B cell (primary cell): ENCODE data around the gene GRM4. TPM values are rescaled to one million over a fixed set of nuclear protein-coding genes. Genes with fewer than 3 reads are reported as not detected.

Experiments used
- ATAC-seq: fragments of 200-7000 bp; cut with Tn5 transposase; one replicate; pipeline ENCODE4 v1.10.0; 2021; ENCODE audit warnings: low read depth, mild to moderate bottlenecking, moderate number of reproducible peaks, moderate library complexity
- CTCF ChIA-PET: fragments of 350-600 bp; sonication (Branson Sonifier 250); formaldehyde crosslinking; loops from one replicate; lab custom pipeline; 2021; ENCODE audit warnings: antibody characterized with exemption, inconsistent platforms; lab: Charles Lee
- POLR2A ChIA-PET: fragments of 350-600 bp; sonication (Branson Sonifier 250); formaldehyde crosslinking; loops from one replicate; lab custom pipeline; 2021; ENCODE audit warnings: antibody characterized with exemption; lab: Charles Lee
- DNase-seq: peaks from one replicate; pipeline ENCODE4 v3.0.0; 2013
- H2AFZ ChIP-seq: 2 replicates; pipeline ENCODE4 v1.6.1; 2012; ENCODE audit warnings: mild to moderate bottlenecking, low read depth, low read length; ENCODE audit not compliant: insufficient read depth, poor library complexity, severe bottlenecking
- H3K27ac ChIP-seq, 2 donors: 1 replicate in 1 of 2; 2 replicates in 1 of 2; pipeline ENCODE4 v1.5.1; 2012 to 2013; ENCODE audit warnings: low read length in 2 of 2, mild to moderate bottlenecking in 2 of 2, moderate library complexity in 1 of 2
- H3K27me3 ChIP-seq, 4 experiments: fragments of 200-600 bp in 1 of 4; sonication (generic) in 1 of 4; replicated peaks in 1 of 4; 1 replicate in 2 of 4; 2 replicates in 2 of 4; pipeline versions ENCODE4 v1.6.1 to v1.7.0; 2013 to 2016; ENCODE audit warnings: low read length in 3 of 4, mild to moderate bottlenecking in 2 of 4, mixed read lengths in 1 of 4, moderate library complexity in 1 of 4; ENCODE audit not compliant: insufficient read depth in 4 of 4, control insufficient read depth in 3 of 4; ENCODE audit errors: control extremely low read depth in 1 of 4
- H3K36me3 ChIP-seq, 2 experiments: replicated peaks in 1 of 2; 1 replicate in 1 of 2; 2 replicates in 1 of 2; pipeline versions ENCODE4 v1.6.1 to v1.7.1; 2013; ENCODE audit warnings: low read length in 1 of 2; ENCODE audit not compliant: insufficient read depth in 2 of 2, control insufficient read depth in 1 of 2; ENCODE audit errors: control extremely low read depth in 1 of 2, extremely low read depth in 1 of 2
- H3K4me1 ChIP-seq, 2 donors: fragments of 200-600 bp in 1 of 2; sonication (generic) in 1 of 2; 1 replicate in 1 of 2; 2 replicates in 1 of 2; pipeline versions ENCODE4 v1.5.1 to v1.6.1; 2013 to 2017; ENCODE audit warnings: low read length in 2 of 2; ENCODE audit not compliant: control insufficient read depth in 2 of 2, insufficient read depth in 2 of 2
- H3K4me2 ChIP-seq: replicated peaks from 2 replicates; pipeline ENCODE3; 2012; ENCODE audit warnings: mild to moderate bottlenecking, low read depth, low read length; ENCODE audit not compliant: poor library complexity, severe bottlenecking
- H3K4me3 ChIP-seq, 5 experiments: fragments of 200-600 bp in 1 of 5; sonication (generic) in 1 of 5; 1 replicate in 3 of 5; 2 replicates in 2 of 5; pipeline versions ENCODE4 v1.5.1 to v1.7.0; 2011 to 2016; ENCODE audit warnings: low read length in 4 of 5, mild to moderate bottlenecking in 4 of 5, low read depth in 2 of 5, control low read depth in 1 of 5, moderate library complexity in 1 of 5; ENCODE audit not compliant: insufficient read depth in 1 of 5; ENCODE audit errors: control extremely low read depth in 1 of 5, extremely low read depth in 1 of 5
- H3K79me2 ChIP-seq: fragments of 200-600 bp; sonication (generic); one replicate; pipeline ENCODE4 v1.6.0; 2016; ENCODE audit warnings: low read length; ENCODE audit not compliant: control insufficient read depth, insufficient read depth
- H3K9ac ChIP-seq: fragments of 200-600 bp; sonication (generic); 2 replicates; pipeline ENCODE4 v1.6.1; 2017; ENCODE audit warnings: mild to moderate bottlenecking, low read length, moderate library complexity
- H3K9me3 ChIP-seq, 3 donors: one replicate each; pipeline versions ENCODE4 v1.6.1 to v1.7.1; 2013; ENCODE audit warnings: low read length in 2 of 3; ENCODE audit not compliant: control insufficient read depth in 2 of 3, insufficient read depth in 1 of 3; ENCODE audit errors: control extremely low read depth in 1 of 3
- H4K20me1 ChIP-seq: 2 replicates; pipeline ENCODE4 v1.6.0; 2012; ENCODE audit warnings: mild to moderate bottlenecking, low read length; ENCODE audit not compliant: insufficient read depth, control insufficient read depth, poor library complexity, severe bottlenecking
- H3K27ac Mint-ChIP-seq: one replicate; pipeline ENCODE4 v1.8.0; 2021; ENCODE audit warnings: mixed read lengths
- H3K27me3 Mint-ChIP-seq: one replicate; pipeline ENCODE4 v1.8.0; 2021; ENCODE audit warnings: mixed read lengths
- H3K4me1 Mint-ChIP-seq: one replicate; pipeline ENCODE4 v1.8.0; 2021; ENCODE audit warnings: mixed read lengths
- H3K4me3 Mint-ChIP-seq: one replicate; pipeline ENCODE4 v1.8.0; 2021; ENCODE audit warnings: mixed read lengths
- H3K9me3 Mint-ChIP-seq: one replicate; pipeline ENCODE4 v1.8.0; 2022; ENCODE audit warnings: mixed read lengths; ENCODE audit not compliant: insufficient read depth
- CTCF ChIP-seq: fragments of 200-600 bp; IDR thresholded peaks from one replicate; pipeline ENCODE4 v1.8.0; 2022; ENCODE audit warnings: antibody characterized with exemption, mild to moderate bottlenecking
- EZH2 ChIP-seq: IDR thresholded peaks from 2 replicates; pipeline ENCODE4 v1.6.1; 2012; ENCODE audit warnings: borderline replicate concordance, low read depth, mild to moderate bottlenecking, moderate library complexity, low read length; ENCODE audit not compliant: insufficient read depth, poor library complexity, severe bottlenecking
- WGBS: methylation state at CpG from one replicate; pipeline ENCODE4 v1.1.5; 2013; ENCODE audit warnings: missing lambda C conversion rate; ENCODE audit not compliant: insufficient coverage; 5-methylcytosine and 5-hydroxymethylcytosine counted together
- intact Hi-C: fragments of 100-400 bp; cut with micrococcal nuclease; formaldehyde crosslinking; loops from one replicate; pipeline ENCODE4 v1.10.0; 2022
- polyA plus RNA-seq: library from polyadenylated mRNA; depleted of rRNA; stranded (reverse); fragments of >200 nt; gene quantifications from 2 replicates; pipeline ENCODE4 v1.2.3, GENCODE V29; 2012
- total RNA-seq, 2 donors: library from RNA; stranded (reverse); fragments of 120-200 nt in 1 of 2; gene quantifications; 1 replicate in 1 of 2; 2 replicates in 1 of 2; pipeline versions ENCODE4 v1.2.3 to v1.2.4, GENCODE V29; 2013 to 2022

Gene GRM4
- total and polyA plus RNA-seq, 2 donors (not counting 1 experiment from before 2014, with no cell fraction given): 0.04 TPM; not detected in 1

- WGBS: 100% methylated on average over 3 of the region's 4 CpGs
- ATAC-seq: no peak
- no peaks in the 10 kb centered on the region for H4K20me1 ChIP-seq
- no peaks in the 10 kb centered on the region for H3K27me3 ChIP-seq
- ChIA-PET CTCF (interaction anchor here (1.6 kb wide), 1 partner anchor 26 kb away, joined by 3 read pairs; no protein-coding TSS in a partner anchor), POLR2A (interaction anchor here (0.6 kb wide), 1 partner anchor 452 kb away, joined by 3 read pairs; no protein-coding TSS in a partner anchor)
- no peaks in the 10 kb centered on the region for H3K36me3 ChIP-seq
- no peak overlapping the region for H3K4me3 ChIP-seq
- H3K9me3 ChIP-seq: peaks cover 0 to 4% (median 0%) of the 10 kb centered on the region in 3 donors
- TF ChIP-seq CTCF: no peak
- TF ChIP-seq EZH2: no peak
- Mint-ChIP-seq H3K4me1 (no peaks in the 10 kb centered on the region), H3K27me3 (no peaks in the 10 kb centered on the region), H3K4me3 (no peak overlapping the region), H3K9me3 (no peaks in the 10 kb centered on the region), H3K27ac (no peak overlapping the region)
- H3K4me2 ChIP-seq: no peak overlapping the region
- DNase-seq: no peak
- H3K9ac ChIP-seq: no peak overlapping the region
- no peaks in the 10 kb centered on the region for H3K4me1 ChIP-seq
- intact Hi-C loops: no loop called here
- H2AFZ ChIP-seq: no peak overlapping the region
- H3K27ac ChIP-seq: no peak overlapping the region
- H3K79me2 ChIP-seq: no peaks in the 10 kb centered on the region
Observed at GRCh38 chr6:34170346-34170745, 24.5 kb upstream of the GRM4 start.

GRCh38 chr6:34169897-34170296 lies 24.0 kb upstream of the GRM4 start:
- no peak for DNase-seq
- no CpG with 5 or more reads among the region's 1 CpG for WGBS
- Histone ChIP-seq H3K79me2 (no peaks in the 10 kb centered on the region), H2AFZ (no peak overlapping the region), H3K4me2 (no peak overlapping the region), H3K27ac (no peak overlapping the region), H3K9me3 (peaks cover 0 to 4% (median 0%) of the 10 kb centered on the region in 3 donors), H3K9ac (no peak overlapping the region), H4K20me1 (no peaks in the 10 kb centered on the region), H3K4me3 (no peak overlapping the region), H3K4me1 (no peaks in the 10 kb centered on the region), H3K27me3 (no peaks in the 10 kb centered on the region), H3K36me3 (no peaks in the 10 kb centered on the region)
- Mint-ChIP-seq H3K9me3 (no peaks in the 10 kb centered on the region), H3K4me3 (no peak overlapping the region), H3K4me1 (no peaks in the 10 kb centered on the region), H3K27me3 (no peaks in the 10 kb centered on the region), H3K27ac (no peak overlapping the region)
- intact Hi-C loops: no loop called here
- ChIA-PET CTCF (interaction anchor here (1.6 kb wide), 1 partner anchor 26 kb away, joined by 3 read pairs; no protein-coding TSS in a partner anchor), POLR2A (interaction anchor here (0.6 kb wide), 1 partner anchor 453 kb away, joined by 3 read pairs; no protein-coding TSS in a partner anchor)
- no peak for TF ChIP-seq EZH2
- no peak for TF ChIP-seq CTCF
- ATAC-seq: no peak
